HepG2 (cell line): Measurements from ENCODE around the gene GPHN. TPM values are rescaled to one million over a fixed set of nuclear protein-coding genes. Genes with fewer than 3 reads are reported as not detected.

Experiments
- ATAC-seq: fragments of 200-7000 bp; cut with Tn5 transposase; 3 replicates; pipeline ENCODE4 v1.9.1; 2020; ENCODE audit warnings: mild to moderate bottlenecking, moderate library complexity
- BruUV-seq: library from RNA; stranded (reverse); fragments of 400-500 nt; replicated peaks from 2 replicates; lab custom pipeline; 2021; lab: Mats Ljungman, UMichigan
- CTCF ChIA-PET: fragments of 300-600 bp; formaldehyde crosslinking; extraction: SDS; loops from one replicate; lab custom pipeline; 2021; ENCODE audit warnings: low total read pairs, inconsistent platforms, low intra/inter-chr PET ratio; lab: Yijun Ruan, JAX
- POLR2A ChIA-PET: fragments of 350-600 bp; sonication (Branson Sonifier 250); formaldehyde crosslinking; loops from one replicate; lab custom pipeline; 2020; ENCODE audit warnings: antibody characterized with exemption, inconsistent platforms; lab: Yijun Ruan, JAX
- DNase-seq: peaks from one replicate; pipeline ENCODE4 v3.0.0-alpha.2; 2015; ENCODE audit warnings: low spot score
- FAIRE-seq: peaks from 3 replicates; lab custom pipeline; 2011; peaks lifted over from hg19 to GRCh38; lab: Jason Lieb, UNC
- H2AFZ ChIP-seq: one replicate; pipeline ENCODE4 v1.6.1; 2011; ENCODE audit warnings: low read length, inconsistent platforms
- H3K27ac ChIP-seq: fragments of 300-600 bp; 3 replicates; pipeline ENCODE4 v1.8.0; 2011; ENCODE audit warnings: mixed run types, mild to moderate bottlenecking, mixed read lengths, low read length, inconsistent platforms; ENCODE audit not compliant: insufficient read depth; ENCODE audit errors: extremely low read length
- H3K27me3 ChIP-seq, 2 experiments: fragments of 200-600 bp in 1 of 2; 2 replicates in 1 of 2; 3 replicates in 1 of 2; pipeline versions ENCODE4 v1.6.0 to v1.8.0; 2011; ENCODE audit warnings: low read length in 2 of 2, mild to moderate bottlenecking in 2 of 2, moderate library complexity in 2 of 2, inconsistent platforms in 1 of 2; ENCODE audit not compliant: insufficient read depth in 2 of 2, control insufficient read depth in 1 of 2
- H3K36me3 ChIP-seq, 2 experiments: fragments of 200-600 bp in 1 of 2; replicated peaks in 1 of 2; 2 replicates in 1 of 2; 3 replicates in 1 of 2; pipeline versions ENCODE4 v1.5.1 to v1.8.0; 2011; ENCODE audit warnings: low read length in 2 of 2, inconsistent platforms in 1 of 2; ENCODE audit not compliant: insufficient read depth in 2 of 2, control insufficient read depth in 1 of 2
- H3K4me1 ChIP-seq: 2 replicates; pipeline ENCODE4 v1.5.1; 2012; ENCODE audit warnings: low read length, inconsistent platforms; ENCODE audit not compliant: insufficient read depth
- H3K4me2 ChIP-seq: 2 replicates; pipeline ENCODE4 v1.6.0; 2011; ENCODE audit warnings: low read depth, low read length, inconsistent platforms
- H3K4me3 ChIP-seq, 3 experiments: fragments of 200-600 bp in 1 of 3; sonication (generic), shearing (Covaris generic) in 1 of 3; replicated peaks in 1 of 3; 2 replicates each; pipeline ENCODE4 v1.5.1; 2011 to 2016; ENCODE audit warnings: low read length in 3 of 3, inconsistent platforms in 2 of 3, low read depth in 2 of 3, mild to moderate bottlenecking in 2 of 3, control low read depth in 1 of 3, mixed read lengths in 1 of 3; ENCODE audit not compliant: insufficient read depth in 1 of 3
- H3K79me2 ChIP-seq: one replicate; pipeline ENCODE4 v1.6.1; 2011; ENCODE audit warnings: low read length, inconsistent platforms; ENCODE audit not compliant: insufficient read depth
- H3K9ac ChIP-seq: 2 replicates; pipeline ENCODE4 v1.6.0; 2011; ENCODE audit warnings: mild to moderate bottlenecking, low read depth, low read length, inconsistent platforms; ENCODE audit not compliant: insufficient read depth
- H3K9me3 ChIP-seq: 2 replicates; pipeline ENCODE4 v1.5.1; 2012; ENCODE audit warnings: mild to moderate bottlenecking, low read length
- H4K20me1 ChIP-seq: 2 replicates; pipeline ENCODE4 v1.6.0; 2011; ENCODE audit warnings: inconsistent platforms, mild to moderate bottlenecking, low read length, moderate library complexity; ENCODE audit not compliant: insufficient read depth
- MEIS1 ChIP-seq: sonication (generic); formaldehyde crosslinking; IDR thresholded peaks from 2 replicates; pipeline ENCODE4 v1.9.0; 2021; ENCODE audit warnings: mild to moderate bottlenecking, missing genetic modification reagents, moderate library complexity, borderline replicate concordance
- NAIF1 ChIP-seq: sonication (generic); formaldehyde crosslinking; IDR thresholded peaks from 2 replicates; pipeline ENCODE4 v1.5.0; 2020; ENCODE audit warnings: mild to moderate bottlenecking, missing genetic modification reagents, borderline replicate concordance
- STAT6 ChIP-seq: sonication (generic); formaldehyde crosslinking; IDR thresholded peaks from 2 replicates; pipeline ENCODE4 v1.4.0; 2020; ENCODE audit warnings: missing genetic modification reagents, mild to moderate bottlenecking, borderline replicate concordance
- TCF7L2 ChIP-seq: IDR thresholded peaks from 2 replicates; pipeline ENCODE4 v1.6.1; 2011; ENCODE audit warnings: mild to moderate bottlenecking, low read depth, low read length, moderate library complexity
- ZNF331 ChIP-seq: sonication (generic); formaldehyde crosslinking; IDR thresholded peaks from 2 replicates; pipeline ENCODE4 v1.4.0; 2020; ENCODE audit warnings: missing genetic modification reagents
- WGBS: methylation state at CpG from one replicate; pipeline ENCODE4 v1.1.6; 2017; ENCODE audit warnings: low lambda C conversion rate; 5-methylcytosine and 5-hydroxymethylcytosine counted together
- in situ Hi-C: cut with HindIII; loops from 2 replicates; pipeline ENCODE4 v1.10.0; 2017; ENCODE audit warnings: low pct_unique_long_range_greater_than_20kb; ENCODE audit not compliant: extremely low pct_ligation_motif_present
- intact Hi-C: fragments of 100-400 bp; cut with micrococcal nuclease; formaldehyde crosslinking; loops from one replicate; pipeline ENCODE4 v1.10.0; 2022; ENCODE audit not compliant: unreplicated experiment
- polyA plus RNA-seq, 8 experiments: library from polyadenylated mRNA; depleted of rRNA in 3 of 8; stranded (reverse) in 7 of 8; unstranded in 1 of 8; fragments of >200 nt; fragmentation: Illumina TruSeq in 4 of 8; extraction: Trizol in 4 of 8; gene quantifications; 2 replicates each; pipeline versions ENCODE4 v1.2.1 to v1.2.3, GENCODE V29; 2011 to 2016; ENCODE audit warnings: low read depth in 4 of 8, missing spikeins in 1 of 8, mixed read lengths in 1 of 8; ENCODE audit not compliant: insufficient read depth in 1 of 8
- total RNA-seq, 5 experiments: library from RNA; depleted of rRNA; stranded (reverse); fragments of >200 nt; fragmentation: Illumina TruSeq; extraction: Trizol; gene quantifications; 2 replicates each; pipeline ENCODE4 v1.2.3, GENCODE V29; 2016; ENCODE audit warnings: low read depth in 1 of 5

GPHN gene
- total and polyA plus RNA-seq, 2 of the 13 experiments (the other 11 are each of a cell fraction or from before 2014, with no cell fraction given), result 12.7 to 19.2 TPM

DNA sequence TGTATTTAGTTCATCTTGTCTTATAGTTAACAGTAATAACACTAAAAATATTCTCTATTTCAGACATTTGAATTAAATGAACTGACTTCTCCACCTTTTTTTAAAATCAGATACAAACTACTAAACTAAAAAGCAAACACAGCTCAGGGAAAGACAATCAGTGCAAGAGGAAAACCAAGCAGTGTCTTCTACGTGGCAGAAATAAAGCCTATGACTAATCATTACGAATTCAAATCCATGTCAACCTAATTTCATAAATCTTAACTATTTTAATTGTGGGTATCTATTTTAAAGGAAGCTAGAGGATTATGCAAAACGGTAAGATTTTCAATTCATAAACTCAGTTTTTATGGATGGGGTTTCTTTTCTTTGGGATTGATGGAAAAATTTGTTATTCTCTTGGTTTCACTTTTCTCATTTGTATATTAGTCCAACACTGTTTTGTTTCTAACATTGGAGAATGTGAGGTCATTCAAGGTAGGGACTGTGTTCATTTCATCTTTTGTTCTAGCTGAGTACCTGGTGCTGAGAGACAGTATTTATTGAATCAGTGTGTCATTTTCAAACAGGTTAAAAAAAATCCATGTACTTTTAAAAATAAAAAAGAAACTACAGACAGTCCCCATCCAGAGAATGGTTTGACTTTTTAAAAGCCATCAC is 720.5 kb downstream of the GPHN start:
- ChIA-PET POLR2A (no interaction called here), CTCF (no interaction called here)
- Histone ChIP-seq H3K36me3 (no peaks in the 10 kb centered on the region), H2AFZ (peak overlapping the region; percentile 69), H4K20me1 (no peaks in the 10 kb centered on the region), H3K4me3 (peak overlapping the region in 2 of 3 experiments; percentile 2 to 5; a peak in 1 of 6 replicates), H3K4me2 (peak overlapping the region; percentile 46), H3K79me2 (no peaks in the 10 kb centered on the region), H3K4me1 (peaks cover 9% of the 10 kb centered on the region), H3K27me3 (0 out of 5 replicates have a peak, but pooled peaks cover 0 to 4% of the 10 kb centered on the region in 2 experiments), H3K27ac (no peak overlapping the region), H3K9me3 (no peaks in the 10 kb centered on the region), H3K9ac (no peak overlapping the region)
- in situ Hi-C loops (no loop called here), intact Hi-C loops (no loop called here)
- no TSS peak for BruUV-seq
- TF ChIP-seq NAIF1 (CRISPR knock-in tag) (no peak), ZNF331 (CRISPR knock-in tag) (no peak), MEIS1 (CRISPR knock-in tag) (no peak), TCF7L2 (no peak), STAT6 (CRISPR knock-in tag) (no peak)
- FAIRE-seq (no peak), DNase-seq (no peak), ATAC-seq (no peak)
- WGBS, result 37% methylated on average over 3 of the region's 3 CpGs

Other genes starting within 250 kb of the GPHN start
- gene CCDC196, start 21.8 kb upstream of the GPHN start, total RNA-seq (2016; rRNA removed; fragmentation: Illumina TruSeq; extraction: Trizol), result not detected in 2 replicates
- gene CCDC196, start 21.8 kb upstream of the GPHN start, polyA plus RNA-seq (2011; rRNA removed), result not detected in 2 replicates